HG03196 (cell line): ENCODE measurements around the gene FMO5.
"Not testable (repeated sequence)": the region's sequence is repeated elsewhere in the genome, so short reads cannot be mapped to it uniquely, and the experiment has no call there.

Experiments
- ATAC-seq: cut with Tn5 transposase; IDR thresholded peaks from one replicate; pipeline ENCODE4 v1.9.1; 2021; ENCODE audit not compliant: unreplicated experiment

The FMO5 gene

DNA sequence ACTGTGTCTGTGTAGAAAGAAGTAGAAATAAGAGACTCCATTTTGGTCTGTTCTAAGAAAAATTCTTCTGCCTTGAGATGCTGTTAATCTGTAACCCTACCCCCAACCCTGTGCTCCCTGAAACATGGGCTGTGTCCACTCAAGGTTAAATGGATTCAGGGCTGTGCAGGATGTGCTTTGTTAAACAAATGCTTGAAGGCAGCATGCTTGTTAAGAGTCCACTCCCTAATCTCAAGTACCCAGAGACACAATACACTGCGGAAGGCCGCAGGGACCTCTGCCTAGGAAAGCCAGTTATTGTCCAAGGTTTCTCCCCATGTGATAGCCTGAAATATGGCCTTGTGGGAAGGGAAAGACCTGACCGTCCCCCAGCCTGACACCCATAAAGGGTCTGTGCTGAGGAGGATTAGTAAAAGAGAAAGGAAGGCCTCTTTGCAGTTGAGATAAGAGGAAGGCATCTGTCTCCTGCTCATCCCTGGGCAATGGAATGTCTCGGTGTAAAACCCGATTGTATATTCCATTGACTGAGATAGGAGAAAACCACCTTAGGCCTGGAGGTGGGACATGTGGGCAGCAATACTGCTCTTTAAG lies 15.1 kb upstream of the FMO5 start:
- not testable (repeated sequence) for ATAC-seq

GRCh38 chr1:147238925-147239820 lies 14.0 kb upstream of the FMO5 start:
- no peak for ATAC-seq

DNA sequence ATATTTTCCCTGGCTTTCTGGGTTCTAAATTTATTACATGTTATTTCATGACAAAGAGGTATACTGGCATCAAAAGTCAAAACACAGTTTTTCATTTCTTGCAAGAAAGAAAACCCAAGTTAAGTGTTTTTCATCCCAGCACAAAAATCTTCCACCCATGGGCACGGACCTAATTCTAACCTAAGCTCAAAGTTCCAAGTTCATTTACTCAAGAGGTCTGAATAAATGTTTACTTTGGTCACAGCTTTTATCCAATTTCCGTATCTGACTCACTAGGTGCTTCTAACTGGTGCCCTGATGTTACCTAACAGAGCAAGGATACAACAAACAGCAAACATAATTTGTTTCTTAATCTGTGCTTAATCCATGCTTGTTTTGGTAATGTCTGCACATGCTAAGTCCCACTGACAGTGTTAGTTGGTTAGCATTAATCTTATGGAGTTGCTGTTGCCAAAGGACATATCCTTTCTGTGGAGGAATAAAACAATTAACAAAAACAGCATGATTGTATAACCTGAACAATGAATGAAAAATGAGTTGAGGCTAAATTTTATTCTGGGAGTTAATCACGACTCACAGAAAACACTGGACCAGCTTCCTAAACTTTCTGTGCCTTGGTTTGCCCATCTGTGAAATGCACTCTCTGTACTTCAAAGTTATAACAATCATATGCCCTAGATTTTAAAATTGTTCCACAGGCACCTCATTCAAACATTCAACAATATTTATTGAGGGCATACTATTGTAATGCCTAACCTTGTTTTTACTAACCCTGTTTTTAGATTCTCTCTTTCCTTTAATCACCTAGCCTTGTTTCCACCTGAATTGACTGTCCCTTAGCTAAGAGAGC lies 13.1 kb upstream of the FMO5 start:
- no peak for ATAC-seq

DNA sequence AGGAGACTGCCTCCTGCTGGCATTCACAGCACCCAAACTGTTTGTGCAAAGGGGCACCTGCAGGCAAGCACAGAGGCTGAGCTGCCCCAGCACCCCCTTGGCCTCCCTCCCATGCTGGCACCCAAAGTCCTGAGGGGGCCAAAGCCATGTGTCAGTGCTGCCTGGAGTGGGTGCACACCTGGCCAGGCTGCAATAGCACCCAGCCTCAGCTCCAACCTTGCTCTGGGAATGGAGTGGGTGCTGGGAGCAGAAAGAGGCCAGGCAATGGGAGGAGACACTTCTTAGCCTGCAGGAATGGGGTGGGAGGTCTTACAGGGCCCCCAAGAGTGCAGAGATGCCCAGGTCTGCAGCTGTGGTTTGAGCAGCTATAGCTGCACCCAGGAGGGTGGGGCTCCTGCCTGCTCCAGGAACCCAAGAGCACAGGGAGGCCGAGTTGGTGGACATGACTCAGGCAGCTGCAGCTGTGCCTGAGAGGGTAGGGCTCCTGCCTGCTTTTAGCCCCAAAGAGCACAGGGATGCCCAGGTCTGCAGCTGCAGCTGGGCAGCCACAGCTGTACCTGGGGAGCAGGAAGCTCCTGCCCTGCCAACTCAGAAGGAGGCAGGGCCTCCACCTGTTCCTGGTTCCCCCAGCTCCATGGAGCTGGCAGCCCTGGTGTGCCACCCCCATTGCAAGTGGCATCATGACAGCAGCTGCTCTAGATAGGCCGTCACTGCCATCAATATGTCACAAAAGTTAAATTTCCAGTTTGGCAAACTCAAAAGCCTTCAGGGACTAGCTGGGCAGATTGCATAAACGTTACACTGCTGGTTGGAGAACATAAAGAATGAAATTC lies 12.0 kb upstream of the FMO5 start:
- no peak for ATAC-seq

DNA sequence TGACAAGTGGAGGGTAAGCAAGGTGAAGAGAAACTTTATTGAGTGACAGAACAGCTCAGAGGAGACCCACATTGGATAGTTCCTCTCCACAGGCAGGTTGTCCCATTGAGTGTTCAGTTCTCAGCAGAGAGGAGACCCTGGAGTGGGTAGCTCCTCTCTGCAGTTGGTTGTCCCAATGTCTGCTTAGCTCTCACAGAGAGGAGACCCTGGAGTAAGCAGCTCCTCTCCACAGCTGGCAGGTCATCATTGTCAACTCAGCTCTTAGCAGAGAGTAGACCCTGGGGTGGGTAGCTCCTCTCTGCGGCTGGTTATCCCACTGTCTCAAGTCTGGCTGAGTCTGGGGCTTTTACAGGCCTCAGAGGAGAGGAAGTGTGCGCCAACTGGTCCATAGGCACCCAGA lies 11.3 kb upstream of the FMO5 start:
- ATAC-seq: no peak

GRCh38 chr1:147235822-147236221 lies 10.7 kb upstream of the FMO5 start:
- ATAC-seq: no peak

- ATAC-seq: not testable (repeated sequence)
Observed at GRCh38 chr1:147233903-147234302, 8.8 kb upstream of the FMO5 start.

DNA sequence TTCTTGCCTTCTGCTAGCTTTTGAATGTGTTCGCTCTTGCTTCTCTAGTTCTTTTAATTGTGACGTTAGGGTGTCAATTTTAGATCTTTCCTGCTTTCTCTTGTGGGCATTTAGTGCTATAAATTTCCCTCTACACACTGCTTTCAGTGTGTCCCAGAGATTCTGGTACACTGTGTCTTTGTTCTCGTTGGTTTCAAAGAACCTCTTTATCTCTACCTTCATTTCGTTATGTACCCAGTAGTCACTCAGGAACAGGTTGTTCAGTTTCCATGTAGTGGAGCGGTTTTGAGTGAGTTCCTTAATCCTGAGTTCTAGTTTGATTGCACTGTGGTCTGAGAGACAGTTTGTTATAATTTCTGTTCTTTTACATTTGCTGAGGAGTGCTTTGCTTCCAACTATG lies 5.9 kb upstream of the FMO5 start:
- not testable (repeated sequence) for ATAC-seq

GRCh38 chr1:147223740-147224615 lies 1.2 kb downstream of the FMO5 start:
- ATAC-seq: no peak

DNA sequence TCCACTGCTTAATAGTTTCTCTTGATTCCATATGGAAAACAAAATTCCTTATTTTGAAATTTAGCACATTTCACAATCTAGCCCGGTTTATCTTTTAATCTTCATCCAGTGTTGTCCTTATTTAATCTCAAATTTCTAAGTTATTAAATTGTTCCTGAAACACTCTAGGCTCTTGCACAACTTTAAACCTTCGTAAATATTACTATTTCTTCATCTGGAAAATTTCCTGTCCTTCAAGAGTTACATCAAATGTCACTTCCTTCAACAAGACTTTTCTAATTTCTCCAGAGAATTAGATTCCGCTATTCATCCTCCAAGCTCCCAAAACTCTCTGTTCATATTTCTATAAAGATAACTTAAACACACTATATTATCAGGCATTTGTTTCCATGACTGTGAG lies 6.5 kb downstream of the FMO5 start:
- ATAC-seq: no peak

DNA sequence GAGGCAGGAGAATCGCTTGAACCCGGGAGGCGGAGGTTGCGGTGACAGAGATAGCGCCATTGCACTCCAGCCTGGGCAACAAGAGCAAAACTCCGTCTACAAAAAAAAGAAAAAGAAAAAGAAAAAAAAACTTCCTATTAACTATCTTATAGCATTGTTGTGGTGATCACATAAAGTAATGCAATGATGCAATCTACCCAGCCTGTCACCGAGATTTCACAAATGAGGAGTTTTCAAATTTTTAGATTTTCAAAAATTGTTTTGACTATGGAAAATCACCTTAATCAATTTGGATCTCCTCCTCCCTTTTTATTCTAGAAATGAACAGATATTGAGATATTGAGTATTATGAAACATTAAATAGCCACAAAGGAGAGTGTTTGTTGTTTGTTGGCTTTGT lies 8.0 kb downstream of the FMO5 start:
- no peak for ATAC-seq

DNA sequence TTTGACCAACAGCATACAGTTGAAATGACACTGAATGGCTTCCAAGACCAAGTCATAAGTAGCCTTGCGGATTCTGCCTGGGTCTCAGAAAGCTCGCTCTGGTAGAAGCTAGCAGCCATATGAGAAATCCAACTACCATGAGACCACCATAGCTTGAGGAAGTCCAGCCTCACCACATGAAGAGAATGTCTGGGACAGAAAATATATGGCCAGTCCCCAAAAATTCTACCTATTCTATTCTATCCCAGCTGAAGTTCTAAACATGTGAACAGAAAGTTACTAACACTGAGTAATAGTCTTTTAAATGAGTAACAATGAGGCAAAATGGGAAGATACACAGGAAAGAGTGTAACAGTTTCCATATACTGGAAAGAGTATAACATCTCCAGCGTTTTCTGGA lies 9.0 kb downstream of the FMO5 start:
- ATAC-seq: no peak

GRCh38 chr1:147215540-147215916 lies 9.6 kb downstream of the FMO5 start:
- ATAC-seq: no peak

- no peak for ATAC-seq
Observed at GRCh38 chr1:147214842-147215539, 10.1 kb downstream of the FMO5 start.

- no peak for ATAC-seq
Observed at GRCh38 chr1:147214325-147214724, 10.8 kb downstream of the FMO5 start.

- ATAC-seq: no peak
Observed at GRCh38 chr1:147213271-147213670, 11.9 kb downstream of the FMO5 start.

DNA sequence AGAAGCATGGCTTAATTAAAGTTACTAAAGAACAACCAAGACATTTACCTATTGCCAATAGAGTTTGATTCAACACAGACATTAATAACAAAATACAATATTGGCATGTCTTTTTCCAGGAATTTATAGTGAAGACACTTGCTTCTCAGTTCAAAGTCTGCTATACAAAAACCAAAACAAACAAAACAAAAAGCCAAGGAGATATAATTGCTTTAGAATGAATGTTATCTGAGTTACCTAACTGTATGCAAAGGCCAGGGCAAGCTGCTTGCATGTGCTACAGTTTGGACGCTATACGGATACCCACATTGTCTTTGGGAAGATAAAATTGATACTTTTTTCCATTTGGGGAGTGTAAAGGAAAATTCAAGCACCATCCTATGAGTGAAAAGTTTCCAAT lies 13.6 kb downstream of the FMO5 start:
- ATAC-seq: no peak

DNA sequence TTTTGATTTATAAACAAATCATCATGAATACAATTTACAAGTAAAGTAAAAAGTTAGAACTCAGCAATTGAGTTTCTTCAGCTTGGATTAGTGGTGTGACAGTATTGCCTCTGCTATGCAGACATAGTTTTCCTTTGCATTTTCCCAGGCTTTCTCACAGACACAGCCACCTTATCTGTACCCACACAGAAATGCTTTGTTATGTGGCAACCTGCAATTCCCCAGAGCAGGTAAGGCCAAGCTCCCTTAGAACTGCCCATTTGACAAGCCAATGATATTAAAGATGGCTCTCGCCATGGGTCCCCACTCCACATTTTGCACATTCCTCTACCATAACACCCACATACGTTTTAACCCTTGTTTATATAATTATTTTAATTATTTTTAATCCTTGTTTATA lies 14.2 kb downstream of the FMO5 start:
- ATAC-seq: no peak
